ENCODE results near the gene BCHE. TPM values are rescaled to one million over a fixed set of nuclear protein-coding genes. Genes with fewer than 3 reads are reported as not detected.
"Not testable (repeated sequence)": the region's sequence is repeated elsewhere in the genome, so short reads cannot be mapped to it uniquely, and the experiment has no call there.

Gene BCHE
- total RNA-seq, 2 experiments from 2014 or later = not detected

DNA sequence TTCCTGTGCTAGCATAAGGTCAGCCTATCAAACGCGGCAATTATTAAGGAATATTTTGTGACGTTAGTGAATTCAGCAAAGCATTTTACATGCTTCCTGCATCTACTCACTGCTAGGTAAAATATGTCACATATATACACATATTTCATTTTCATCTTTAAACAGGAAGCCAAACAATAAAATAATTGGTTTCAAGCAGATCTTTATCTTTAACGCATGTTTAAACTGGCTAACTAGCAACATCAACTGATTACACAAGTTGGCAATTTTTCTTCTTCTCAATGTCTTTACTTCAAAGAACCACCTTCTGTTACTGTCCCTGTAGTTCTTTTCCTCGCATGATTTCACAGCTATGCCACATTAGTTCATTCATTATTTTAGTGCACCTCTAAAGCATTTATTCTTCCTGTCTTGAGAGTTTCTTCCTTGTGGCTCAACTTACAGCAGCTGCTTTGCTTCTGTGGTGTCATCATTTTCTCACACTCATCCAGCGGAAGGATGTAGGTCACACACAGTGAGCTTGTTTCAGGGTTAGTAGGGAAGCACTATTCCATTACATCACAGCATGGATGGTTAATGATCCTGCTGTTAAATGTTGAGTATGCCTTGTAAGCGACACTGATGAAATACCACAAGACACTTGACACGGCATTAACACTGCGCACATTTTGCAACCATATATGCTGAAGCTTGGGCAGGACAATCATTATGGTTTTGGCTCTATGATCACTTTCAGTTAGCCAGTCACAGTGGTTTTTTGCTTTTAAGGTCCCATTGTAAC is 2.3 kb upstream of the BCHE start:
- no peaks in the 10 kb centered on the region for H3K4me1 Mint-ChIP-seq
- peaks cover 6% of the 10 kb centered on the region for H3K9me3 Mint-ChIP-seq
- no peak for DNase-seq
- H3K36me3 Mint-ChIP-seq (ENCODE audit: low read depth) = no peaks in the 10 kb centered on the region
- no peak overlapping the region for H3K27ac Mint-ChIP-seq
- no peaks in the 10 kb centered on the region for H3K27me3 Mint-ChIP-seq
- CTCF ChIA-PET = no interaction called here
- H3K4me3 Mint-ChIP-seq = no peak overlapping the region
- POLR2A ChIA-PET = no interaction called here

DNA sequence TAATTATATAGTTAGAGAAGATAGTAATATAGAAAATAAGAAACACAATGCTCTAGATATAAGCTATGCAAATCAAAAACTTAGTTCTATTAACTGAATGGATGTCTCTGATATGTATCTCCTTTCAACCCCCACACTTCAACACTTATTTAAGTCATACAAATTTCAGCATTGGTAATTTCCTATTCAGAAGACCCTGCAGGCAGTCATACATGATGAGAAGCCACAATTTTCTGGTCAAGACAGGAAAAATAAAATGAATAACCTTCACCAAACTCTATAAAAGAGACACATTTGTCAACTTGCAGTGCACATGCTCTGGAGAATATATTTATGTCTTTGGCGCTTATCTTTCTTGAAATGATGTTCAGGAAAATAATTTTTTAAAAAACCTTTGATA is 578 bp upstream of the BCHE start:
- no peaks in the 10 kb centered on the region for H3K4me1 Mint-ChIP-seq
- no peak for DNase-seq
- H3K27me3 Mint-ChIP-seq = no peaks in the 10 kb centered on the region
- H3K4me3 Mint-ChIP-seq = no peak overlapping the region
- H3K9me3 Mint-ChIP-seq = peaks cover 6% of the 10 kb centered on the region
- H3K36me3 Mint-ChIP-seq (ENCODE audit: low read depth) = no peaks in the 10 kb centered on the region
- ChIA-PET CTCF (no interaction called here), POLR2A (no interaction called here)
- H3K27ac Mint-ChIP-seq = no peak overlapping the region

DNA sequence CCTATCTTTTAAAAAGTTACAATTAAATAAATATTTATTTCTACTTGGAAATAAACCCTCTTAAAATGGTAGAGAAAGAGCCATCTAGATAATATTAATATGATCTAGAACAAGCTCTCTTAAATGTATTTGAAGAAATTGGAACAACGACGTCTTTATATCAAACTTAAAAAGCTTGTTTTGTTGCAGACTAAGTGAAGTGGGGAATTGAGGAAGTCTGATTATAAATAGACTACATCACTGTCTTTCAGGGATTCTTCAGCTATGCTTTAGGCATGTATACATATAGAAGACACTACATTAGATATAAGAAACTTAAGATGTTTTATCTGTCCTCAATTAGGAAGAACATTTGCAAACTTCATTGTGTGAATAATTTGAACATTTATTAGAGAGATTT is 1.8 kb downstream of the BCHE start:
- Mint-ChIP-seq H3K27ac (no peak overlapping the region), H3K4me3 (no peak overlapping the region), H3K36me3 (ENCODE audit: low read depth) (no peaks in the 10 kb centered on the region), H3K4me1 (no peaks in the 10 kb centered on the region), H3K9me3 (peaks cover 6% of the 10 kb centered on the region), H3K27me3 (no peaks in the 10 kb centered on the region)
- ChIA-PET CTCF (interaction anchor here (1.0 kb wide), 1 partner anchor 9 kb away, joined by 3 read pairs; no protein-coding TSS in a partner anchor), POLR2A (no interaction called here)
- DNase-seq = no peak

DNA sequence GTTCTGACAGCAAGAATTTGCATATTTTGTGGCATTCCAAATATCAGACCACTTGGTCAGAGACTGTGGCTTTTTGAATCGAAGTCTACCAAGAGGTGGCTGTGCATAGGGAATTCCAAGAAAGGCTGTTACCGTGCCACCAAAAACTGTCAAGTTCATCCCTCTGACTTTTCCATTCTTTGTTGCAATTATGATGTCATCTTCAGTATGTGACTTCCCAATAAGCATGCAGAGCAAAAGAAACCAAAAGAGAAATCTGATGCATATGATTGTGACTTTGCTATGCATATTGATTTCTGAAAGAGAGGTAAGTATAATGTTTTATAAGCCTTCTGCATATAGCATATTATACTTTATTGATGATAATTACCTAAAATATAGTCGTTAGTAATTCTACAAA is 6.5 kb downstream of the BCHE start:
- H3K4me3 Mint-ChIP-seq = no peak overlapping the region
- no peak for DNase-seq
- CTCF ChIA-PET = no interaction called here
- H3K27ac Mint-ChIP-seq = no peak overlapping the region
- no peaks in the 10 kb centered on the region for H3K36me3 Mint-ChIP-seq (ENCODE audit: low read depth)
- POLR2A ChIA-PET = no interaction called here
- H3K27me3 Mint-ChIP-seq = no peaks in the 10 kb centered on the region
- H3K9me3 Mint-ChIP-seq = no peaks in the 10 kb centered on the region
- no peaks in the 10 kb centered on the region for H3K4me1 Mint-ChIP-seq

DNA sequence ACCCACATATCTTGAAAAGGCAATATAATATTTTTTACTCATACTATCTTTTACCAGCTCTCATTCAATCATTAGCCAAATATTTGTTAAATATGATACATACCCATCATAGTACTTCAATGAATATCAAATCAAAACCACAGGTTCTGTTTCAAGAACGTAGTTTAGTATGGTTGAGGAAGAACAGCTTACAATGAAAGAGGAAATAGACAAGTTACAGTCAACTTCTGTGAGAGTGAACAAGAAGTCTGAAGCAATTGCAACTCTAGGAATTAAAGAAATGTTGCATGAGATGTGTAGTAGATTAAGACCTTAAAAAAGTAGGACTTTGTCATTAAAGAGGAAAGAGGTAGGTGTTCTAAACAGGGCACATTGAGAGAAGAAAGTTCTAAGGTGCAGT is 9.3 kb downstream of the BCHE start:
- Mint-ChIP-seq H3K36me3 (ENCODE audit: low read depth) (no peaks in the 10 kb centered on the region), H3K9me3 (no peaks in the 10 kb centered on the region), H3K27me3 (no peaks in the 10 kb centered on the region), H3K4me3 (no peak overlapping the region), H3K4me1 (no peaks in the 10 kb centered on the region), H3K27ac (no peak overlapping the region)
- DNase-seq = no peak
- ChIA-PET CTCF (no interaction called here), POLR2A (no interaction called here)

DNA sequence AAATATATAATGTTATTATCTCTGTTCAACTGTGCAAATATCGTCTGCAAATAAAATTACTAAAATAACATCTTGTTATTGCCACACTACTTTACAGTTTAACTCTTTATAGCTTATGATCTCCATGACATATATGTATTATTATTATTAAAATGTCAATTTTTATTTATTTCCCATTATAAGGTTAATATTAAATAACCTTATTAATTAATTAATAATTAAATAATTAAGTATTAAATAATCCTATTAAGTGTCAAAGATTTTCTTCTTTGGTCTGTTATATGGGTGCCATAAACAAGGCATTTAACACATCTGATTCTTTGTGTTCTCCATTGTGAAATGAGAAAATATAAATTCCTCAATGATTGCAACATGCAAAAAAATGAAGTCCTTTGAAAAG is 10.0 kb downstream of the BCHE start:
- no peak for DNase-seq
- CTCF ChIA-PET = no interaction called here
- Mint-ChIP-seq H3K27me3 (no peaks in the 10 kb centered on the region), H3K4me3 (no peak overlapping the region), H3K27ac (no peak overlapping the region), H3K9me3 (peaks cover 2% of the 10 kb centered on the region), H3K36me3 (ENCODE audit: low read depth) (no peaks in the 10 kb centered on the region), H3K4me1 (no peaks in the 10 kb centered on the region)
- POLR2A ChIA-PET = no interaction called here

DNA sequence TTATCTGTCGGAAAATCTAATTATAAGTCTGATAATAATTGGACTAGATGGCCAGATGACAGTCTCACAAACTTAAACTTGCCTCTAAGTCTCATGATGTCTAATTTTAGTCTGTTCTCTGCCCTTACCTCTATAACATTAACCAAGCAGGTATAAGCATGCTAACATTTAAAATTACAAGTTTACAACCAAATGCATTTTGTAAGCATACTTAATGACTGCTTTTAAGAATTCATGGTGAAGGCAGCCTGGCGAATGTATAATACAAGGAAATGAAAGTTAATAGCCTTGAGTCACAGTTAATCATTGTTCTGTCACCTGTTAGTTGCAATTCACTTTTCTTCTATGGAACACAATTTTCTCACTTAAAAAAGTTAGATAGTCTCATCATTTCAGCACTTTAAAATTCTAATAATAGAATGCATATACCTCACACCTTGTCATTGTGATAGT is 16.5 kb downstream of the BCHE start:
- H3K4me3 Mint-ChIP-seq = no peak overlapping the region
- H3K27ac Mint-ChIP-seq = no peak overlapping the region
- no peaks in the 10 kb centered on the region for H3K27me3 Mint-ChIP-seq
- ChIA-PET POLR2A (no interaction called here), CTCF (no interaction called here)
- no peaks in the 10 kb centered on the region for H3K4me1 Mint-ChIP-seq
- H3K36me3 Mint-ChIP-seq (ENCODE audit: low read depth) = no peaks in the 10 kb centered on the region
- peaks cover 2% of the 10 kb centered on the region for H3K9me3 Mint-ChIP-seq
- no peak for DNase-seq

DNA sequence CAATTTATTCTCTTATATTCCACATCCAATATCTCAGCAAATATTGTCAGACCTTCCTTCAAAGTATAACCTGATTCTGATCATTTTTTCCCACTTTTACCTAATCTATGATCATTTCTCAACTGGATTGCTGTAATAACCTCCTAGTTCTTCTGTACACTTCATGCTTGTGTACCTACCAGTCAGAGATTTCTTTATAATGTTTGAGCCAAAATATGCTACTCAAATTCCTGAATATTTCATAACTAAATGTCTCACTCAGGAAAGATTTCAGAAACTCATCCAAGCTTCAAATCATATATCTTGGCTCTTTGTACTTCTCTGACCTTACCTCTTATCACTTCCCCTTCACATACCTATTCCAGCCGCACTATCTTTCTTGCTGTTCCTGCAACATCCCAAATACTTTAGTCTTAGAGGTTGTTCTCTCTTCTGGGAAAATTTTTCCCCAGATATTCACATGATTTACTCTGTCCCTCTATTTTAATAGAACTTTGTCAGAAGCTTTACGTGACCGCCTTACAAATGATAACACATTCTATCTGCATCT is 20.0 kb downstream of the BCHE start:
- Mint-ChIP-seq H3K27me3 (no peaks in the 10 kb centered on the region), H3K4me1 (no peaks in the 10 kb centered on the region), H3K27ac (no peak overlapping the region), H3K36me3 (ENCODE audit: low read depth) (no peaks in the 10 kb centered on the region), H3K9me3 (no peaks in the 10 kb centered on the region), H3K4me3 (no peak overlapping the region)
- no peak for DNase-seq
- POLR2A ChIA-PET = no interaction called here
- CTCF ChIA-PET = no interaction called here

DNA sequence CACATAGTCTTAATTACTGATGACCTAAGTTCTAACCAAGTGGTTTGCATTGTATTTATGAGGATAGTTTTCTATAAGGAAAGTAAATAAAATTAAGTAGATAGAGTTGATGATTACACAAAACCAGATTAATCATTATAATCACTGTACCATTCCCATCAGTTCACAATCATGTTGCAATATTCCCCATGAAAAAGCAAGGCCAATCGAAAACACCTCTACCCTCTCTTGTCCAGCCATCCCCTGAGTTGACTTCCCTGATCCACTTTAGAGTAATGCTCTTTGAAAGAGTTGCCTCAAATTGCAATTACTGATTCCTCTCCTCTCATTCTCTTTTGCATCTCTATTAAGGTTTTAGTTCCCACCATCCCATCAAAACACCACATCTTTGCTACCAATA is 21.0 kb downstream of the BCHE start:
- Mint-ChIP-seq H3K4me3 (no peak overlapping the region), H3K4me1 (no peaks in the 10 kb centered on the region), H3K27ac (no peak overlapping the region), H3K36me3 (ENCODE audit: low read depth) (no peaks in the 10 kb centered on the region), H3K27me3 (no peaks in the 10 kb centered on the region), H3K9me3 (no peaks in the 10 kb centered on the region)
- CTCF ChIA-PET = no interaction called here
- no peak for DNase-seq
- POLR2A ChIA-PET = no interaction called here

DNA sequence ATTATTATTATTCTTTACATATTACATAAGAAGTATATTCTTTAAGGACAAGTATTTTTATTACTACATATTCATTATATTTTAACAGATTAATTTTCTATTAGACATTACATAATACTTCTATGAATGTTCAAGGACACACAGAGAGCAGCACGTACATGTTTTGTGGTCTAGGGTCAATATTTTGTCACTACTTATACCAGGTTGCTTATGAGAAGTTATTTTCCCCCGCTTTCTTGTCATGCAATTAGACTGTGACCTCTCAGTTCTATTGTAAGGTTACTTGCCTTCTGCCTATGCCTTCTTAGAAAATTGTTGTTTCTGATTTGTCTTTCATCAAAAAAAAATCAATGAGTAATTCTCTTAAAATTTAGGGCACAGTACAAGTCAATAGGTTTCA is 21.5 kb downstream of the BCHE start:
- POLR2A ChIA-PET = no interaction called here
- Mint-ChIP-seq H3K4me1 (no peaks in the 10 kb centered on the region), H3K9me3 (no peaks in the 10 kb centered on the region), H3K4me3 (no peak overlapping the region), H3K27me3 (no peaks in the 10 kb centered on the region), H3K36me3 (ENCODE audit: low read depth) (no peaks in the 10 kb centered on the region), H3K27ac (no peak overlapping the region)
- no peak for DNase-seq
- CTCF ChIA-PET = no interaction called here

DNA sequence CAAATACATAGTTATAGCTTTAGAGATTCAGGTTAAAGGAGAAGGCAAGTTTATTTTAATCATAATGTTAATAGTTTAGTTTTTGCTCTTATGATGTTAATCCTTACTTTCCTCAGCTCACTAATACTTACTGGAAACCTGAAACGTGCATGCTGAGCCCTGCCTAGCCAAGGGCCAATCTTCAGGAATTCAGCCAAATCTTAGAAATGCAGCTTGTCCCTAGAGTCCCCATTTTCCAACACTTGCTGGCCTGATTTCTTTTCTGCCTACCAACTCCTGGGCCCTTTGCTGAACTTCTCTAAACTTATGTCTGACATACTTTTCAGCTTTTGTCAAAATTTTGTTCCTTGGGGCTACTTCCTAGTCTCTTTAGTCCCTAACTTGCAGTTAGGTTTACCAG is 22.8 kb downstream of the BCHE start:
- no peak overlapping the region for H3K4me3 Mint-ChIP-seq
- no peak overlapping the region for H3K27ac Mint-ChIP-seq
- H3K27me3 Mint-ChIP-seq = no peaks in the 10 kb centered on the region
- no peak for DNase-seq
- ChIA-PET CTCF (no interaction called here), POLR2A (no interaction called here)
- H3K9me3 Mint-ChIP-seq = no peaks in the 10 kb centered on the region
- no peaks in the 10 kb centered on the region for H3K36me3 Mint-ChIP-seq (ENCODE audit: low read depth)
- H3K4me1 Mint-ChIP-seq = no peaks in the 10 kb centered on the region

DNA sequence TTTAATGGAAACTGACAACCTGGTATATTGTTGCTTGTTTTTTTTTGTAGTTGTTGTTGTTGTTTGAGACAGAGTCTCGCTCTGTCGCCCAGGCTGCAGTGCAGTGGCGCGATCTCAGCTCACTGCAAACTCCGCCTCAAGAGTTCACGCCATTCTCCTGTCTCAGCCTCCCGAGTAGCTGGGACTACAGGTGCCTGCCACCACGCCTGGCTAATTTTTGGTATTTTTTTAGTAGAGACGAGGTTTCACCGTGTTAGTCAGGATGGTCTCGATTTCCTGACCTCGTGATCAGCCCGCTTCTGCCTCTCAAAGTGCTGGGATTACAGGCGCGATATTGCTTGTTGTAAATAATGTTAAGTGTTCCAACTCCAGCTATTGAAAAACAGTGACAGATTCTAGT is 29.3 kb downstream of the BCHE start:
- H3K4me3 Mint-ChIP-seq; H3K36me3 Mint-ChIP-seq (ENCODE audit: low read depth); DNase-seq; CTCF ChIA-PET; H3K9me3 Mint-ChIP-seq; H3K27ac Mint-ChIP-seq; H3K27me3 Mint-ChIP-seq; H3K4me1 Mint-ChIP-seq; POLR2A ChIA-PET: not testable (repeated sequence)

DNA sequence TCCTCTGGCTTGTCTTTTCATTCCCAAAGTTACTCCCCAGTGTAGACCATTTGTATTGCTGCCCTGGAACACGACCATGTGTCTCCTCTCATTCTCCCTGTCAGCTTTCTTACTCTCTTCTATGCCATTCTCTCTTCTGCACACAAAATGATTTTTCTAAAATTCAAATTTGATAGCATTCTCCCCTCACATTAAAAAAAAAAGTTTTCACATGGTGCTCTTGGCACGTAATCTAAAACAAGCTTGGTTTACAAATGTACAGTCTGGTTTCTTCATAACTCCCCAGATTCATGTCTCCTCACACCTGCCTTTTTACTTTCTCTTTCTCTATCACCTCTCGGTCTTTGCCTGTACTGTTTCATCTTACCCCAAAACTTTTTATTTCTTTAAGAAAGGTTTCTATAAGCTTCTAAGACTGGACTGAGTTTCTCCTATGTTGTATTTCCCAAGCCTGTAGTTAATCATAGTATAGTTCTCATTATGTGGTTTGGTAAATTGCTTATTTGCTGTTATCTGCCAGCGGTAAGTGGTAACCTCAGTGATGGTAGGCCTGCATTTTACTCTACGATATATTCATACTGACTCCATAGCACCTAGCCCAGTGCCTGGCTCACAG is 31.2 kb downstream of the BCHE start:
- Mint-ChIP-seq H3K9me3 (peaks cover 2% of the 10 kb centered on the region), H3K4me3 (no peak overlapping the region), H3K27me3 (no peaks in the 10 kb centered on the region), H3K36me3 (ENCODE audit: low read depth) (no peaks in the 10 kb centered on the region), H3K27ac (no peak overlapping the region), H3K4me1 (no peaks in the 10 kb centered on the region)
- ChIA-PET CTCF (no interaction called here), POLR2A (no interaction called here)
- no peak for DNase-seq

DNA sequence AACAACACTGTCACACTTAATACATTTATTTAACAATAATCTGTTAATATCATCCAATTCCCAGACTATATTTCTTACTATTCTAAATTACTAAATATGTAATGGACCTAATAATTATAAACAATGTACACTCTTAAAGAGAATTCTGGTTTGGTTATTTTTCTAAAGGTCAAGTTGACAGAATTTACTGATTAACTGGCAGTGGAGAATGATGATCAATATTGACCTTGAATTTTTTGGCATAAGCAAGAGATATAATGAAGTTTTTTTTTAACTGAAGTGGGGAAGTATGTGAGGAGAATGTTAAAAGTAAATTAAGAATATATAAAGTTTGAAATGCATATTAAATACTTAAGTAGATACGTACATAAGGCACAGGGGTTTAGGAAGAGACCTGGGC is 33.8 kb downstream of the BCHE start:
- H3K9me3 Mint-ChIP-seq = peaks cover 4% of the 10 kb centered on the region
- no peak overlapping the region for H3K4me3 Mint-ChIP-seq
- no peak for DNase-seq
- H3K27me3 Mint-ChIP-seq = no peaks in the 10 kb centered on the region
- CTCF ChIA-PET = no interaction called here
- H3K27ac Mint-ChIP-seq = no peak overlapping the region
- H3K4me1 Mint-ChIP-seq = no peaks in the 10 kb centered on the region
- no peaks in the 10 kb centered on the region for H3K36me3 Mint-ChIP-seq (ENCODE audit: low read depth)
- POLR2A ChIA-PET = no interaction called here
